Retinal pigment epithelial cell (primary cell): ENCODE measurements around the gene FPGS.

ENCODE experiments used
- DNase-seq: peaks from one replicate; pipeline ENCODE4 v3.0.0-alpha.2; 2010; ENCODE audit warnings: low read depth
- H3K4me3 ChIP-seq: 2 replicates; pipeline ENCODE4 v1.5.1; 2011; ENCODE audit warnings: mild to moderate bottlenecking, low read length, control low read depth, moderate library complexity
- CTCF ChIP-seq: conservative IDR thresholded peaks from 2 replicates; pipeline ENCODE4 v1.5.1; 2011; ENCODE audit warnings: low read depth, low read length, control low read depth, inconsistent platforms

FPGS gene

GRCh38 chr9:127767909-127768331, 34.8 kb upstream of the FPGS start:
- H3K4me3 ChIP-seq: no peak overlapping the region
- no peak for DNase-seq
- TF ChIP-seq CTCF: no peak

GRCh38 chr9:127768698-127769097, 34.0 kb upstream of the FPGS start:
- no peak for DNase-seq
- no peak for TF ChIP-seq CTCF
- H3K4me3 ChIP-seq: no peak overlapping the region

GRCh38 chr9:127769101-127769500, 33.6 kb upstream of the FPGS start:
- DNase-seq: no peak
- TF ChIP-seq CTCF: no peak
- no peak overlapping the region for H3K4me3 ChIP-seq

- DNase-seq: no peak
- TF ChIP-seq CTCF: no peak
- no peak overlapping the region for H3K4me3 ChIP-seq
Measured at GRCh38 chr9:127769929-127770582, 32.6 kb upstream of the FPGS start.

GRCh38 chr9:127770583-127770904, 32.1 kb upstream of the FPGS start:
- peak overlapping the region; percentile 54 for H3K4me3 ChIP-seq
- no peak for TF ChIP-seq CTCF
- no peak for DNase-seq

GRCh38 chr9:127770905-127771569, 31.6 kb upstream of the FPGS start:
- peak overlapping the region; percentile 54 for H3K4me3 ChIP-seq
- TF ChIP-seq CTCF: no peak
- peak; percentile 89 for DNase-seq

- peak overlapping the region; percentile 37 for H3K4me3 ChIP-seq
- DNase-seq: no peak
- TF ChIP-seq CTCF: no peak
Measured at GRCh38 chr9:127771570-127772189, 31.0 kb upstream of the FPGS start.
